Liver (tissue), 9 donors: Measurements from ENCODE around the gene ARHGAP32. TPM values are rescaled to one million over a fixed set of nuclear protein-coding genes. Genes with fewer than 3 reads are reported as not detected.

Experiments used
- DNase-seq: peaks from one replicate; pipeline ENCODE4 v3.0.0-alpha.2; 2017; ENCODE audit warnings: low spot score
- H3K27ac ChIP-seq, 2 donors: one replicate each; pipeline ENCODE4 v1.7.0; 2013; ENCODE audit warnings: inconsistent platforms in 2 of 2, low read length in 2 of 2, control low read depth in 1 of 2, low read depth in 1 of 2, mild to moderate bottlenecking in 1 of 2
- H3K27me3 ChIP-seq, 4 donors: one replicate each; pipeline versions ENCODE4 v1.6.1 to v1.7.0; 2013; ENCODE audit warnings: low read length in 3 of 4, inconsistent platforms in 1 of 4, mild to moderate bottlenecking in 1 of 4, moderate library complexity in 1 of 4; ENCODE audit not compliant: control insufficient read depth in 4 of 4, insufficient read depth in 4 of 4
- H3K36me3 ChIP-seq, 4 donors: one replicate each; pipeline versions ENCODE4 v1.6.1 to v1.7.0; 2013; ENCODE audit warnings: low read length in 3 of 4, mild to moderate bottlenecking in 3 of 4, low read depth in 1 of 4, moderate library complexity in 1 of 4; ENCODE audit not compliant: control insufficient read depth in 4 of 4, insufficient read depth in 3 of 4
- H3K4me1 ChIP-seq, 4 donors: one replicate each; pipeline versions ENCODE4 v1.6.1 to v1.7.0; 2013; ENCODE audit warnings: low read length in 3 of 4, mild to moderate bottlenecking in 3 of 4, moderate library complexity in 1 of 4; ENCODE audit not compliant: control insufficient read depth in 4 of 4, insufficient read depth in 4 of 4
- H3K4me3 ChIP-seq, 3 donors: one replicate each; pipeline versions ENCODE4 v1.6.1 to v1.7.0; 2013; ENCODE audit warnings: low read length in 3 of 3, control low read depth in 1 of 3, low read depth in 1 of 3, mild to moderate bottlenecking in 1 of 3
- H3K9ac ChIP-seq, 2 donors: one replicate each; pipeline ENCODE4 v1.7.0; 2013; ENCODE audit warnings: low read length in 2 of 2, mild to moderate bottlenecking in 2 of 2, moderate library complexity in 2 of 2, control low read depth in 1 of 2, low read depth in 1 of 2
- H3K9me3 ChIP-seq, 4 donors: one replicate each; pipeline versions ENCODE4 v1.6.1 to v1.7.0; 2013; ENCODE audit warnings: low read length in 3 of 4; ENCODE audit not compliant: control insufficient read depth in 4 of 4
- ATF3 ChIP-seq: IDR thresholded peaks from 2 replicates; pipeline ENCODE4 v1.6.1; 2016; ENCODE audit warnings: antibody characterized with exemption
- CTCF ChIP-seq: fragments of 150-350 bp; IDR thresholded peaks from 2 replicates; pipeline ENCODE4 v1.5.1; 2017; ENCODE audit warnings: improper control_type of control experiment, low read depth, low read length; ENCODE audit not compliant: missing input control
- EGR1 ChIP-seq, 2 donors: IDR thresholded peaks; 2 replicates each; pipeline ENCODE4 v1.6.1; 2016 to 2018; ENCODE audit warnings: antibody characterized with exemption in 2 of 2, low read depth in 2 of 2
- FOXA1 ChIP-seq: IDR thresholded peaks from 2 replicates; pipeline ENCODE4 v1.6.1; 2016; ENCODE audit warnings: antibody characterized with exemption
- GABPA ChIP-seq, 2 donors: IDR thresholded peaks in 1 of 2; conservative IDR thresholded peaks in 1 of 2; 2 replicates each; pipeline ENCODE4 v1.6.1; 2016; ENCODE audit warnings: antibody characterized with exemption in 2 of 2, mild to moderate bottlenecking in 1 of 2, moderate library complexity in 1 of 2
- HNF4A ChIP-seq, 2 donors: conservative IDR thresholded peaks; 2 replicates each; pipeline ENCODE4 v1.6.1; 2016; ENCODE audit warnings: antibody characterized with exemption in 2 of 2, mild to moderate bottlenecking in 2 of 2
- HNF4G ChIP-seq: IDR thresholded peaks from 2 replicates; pipeline ENCODE4 v1.6.1; 2016; ENCODE audit warnings: antibody characterized with exemption
- JUND ChIP-seq, 2 donors: IDR thresholded peaks; 2 replicates each; pipeline ENCODE4 v1.6.1; 2016; ENCODE audit warnings: antibody characterized with exemption in 2 of 2
- MAX ChIP-seq: IDR thresholded peaks from 2 replicates; pipeline ENCODE4 v1.6.1; 2016; ENCODE audit warnings: antibody characterized with exemption
- RAD21 ChIP-seq, 2 donors: IDR thresholded peaks; 2 replicates each; pipeline ENCODE4 v1.6.1; 2016; ENCODE audit warnings: antibody characterized with exemption in 2 of 2, mild to moderate bottlenecking in 2 of 2
- REST ChIP-seq: IDR thresholded peaks from 2 replicates; pipeline ENCODE4 v1.6.1; 2016; ENCODE audit warnings: antibody characterized with exemption, mild to moderate bottlenecking
- RXRA ChIP-seq, 2 donors: IDR thresholded peaks; 2 replicates each; pipeline ENCODE4 v1.6.1; 2017 to 2018; ENCODE audit warnings: antibody characterized with exemption in 2 of 2, mild to moderate bottlenecking in 1 of 2
- SP1 ChIP-seq: IDR thresholded peaks from 2 replicates; pipeline ENCODE4 v1.6.1; 2018; ENCODE audit warnings: antibody characterized with exemption, mild to moderate bottlenecking
- TAF1 ChIP-seq: conservative IDR thresholded peaks from 2 replicates; pipeline ENCODE4 v1.6.1; 2016; ENCODE audit warnings: antibody characterized with exemption, mild to moderate bottlenecking
- YY1 ChIP-seq: IDR thresholded peaks from 2 replicates; pipeline ENCODE4 v1.6.1; 2016; ENCODE audit warnings: antibody characterized with exemption, mild to moderate bottlenecking
- ZBTB33 ChIP-seq: IDR thresholded peaks from 2 replicates; pipeline ENCODE4 v1.6.1; 2016; ENCODE audit warnings: antibody characterized with exemption
- WGBS: extraction: QIAGEN DNeasy Blood & Tissue Kit; methylation state at CpG from one replicate; pipeline ENCODE4 v1.1.7; 2013; 5-methylcytosine and 5-hydroxymethylcytosine counted together
- polyA plus RNA-seq, 2 donors: library from polyadenylated mRNA; stranded (reverse) in 1 of 2; unstranded in 1 of 2; fragments of 200-250 nt in 1 of 2; fragments of >200 nt in 1 of 2; fragmentation: Nextera tagmentation in 1 of 2; extraction: Ambion mirVana in 1 of 2; gene quantifications; one replicate each; pipeline versions ENCODE4 v1.2.1 to v1.2.3, GENCODE V29; 2013 to 2015
- total RNA-seq, 2 donors: library from RNA; depleted of rRNA; stranded (reverse); fragments of >200 nt; gene quantifications; one replicate each; pipeline ENCODE4 v1.2.3, GENCODE V29; 2014
- donor health status: healthy.
- donor health status: healthy.
- donor health status: healthy.
- donor health status: healthy.
- donor health status: healthy.

The ARHGAP32 gene
- total and polyA plus RNA-seq, 4 donors: 1.8 to 13.1 (median 2.6) TPM

- Histone ChIP-seq H3K9me3 (no peaks in the 10 kb centered on the region), H3K27ac (no peak overlapping the region), H3K36me3 (no peaks in the 10 kb centered on the region), H3K4me1 (peaks cover 0 to 9% (median under 1%) of the 10 kb centered on the region in 4 donors), H3K9ac (no peak overlapping the region), H3K4me3 (no peak overlapping the region), H3K27me3 (no peaks in the 10 kb centered on the region)
- no peak for DNase-seq
- WGBS: 55% methylated on average over 4 of the region's 4 CpGs
- TF ChIP-seq SP1: no peak
- TF ChIP-seq EGR1 (IDR thresholded peaks at IDR 0.05; ENCODE audit: low read depth in 2 of 2): no peak
- no peak for TF ChIP-seq GABPA (IDR thresholded peaks at IDR 0.05 in 1 of 2, conservative IDR thresholded peaks at IDR 0.05 in 1 of 2)
- TF ChIP-seq MAX: no peak
- TF ChIP-seq ZBTB33: no peak
- no peak for TF ChIP-seq JUND (IDR thresholded peaks at IDR 0.05)
- no peak for TF ChIP-seq RAD21 (IDR thresholded peaks at IDR 0.05)
- no peak for TF ChIP-seq ATF3
- TF ChIP-seq TAF1: no peak
- no peak for TF ChIP-seq CTCF
- no peak for TF ChIP-seq HNF4G
Observed at GRCh38 chr11:129190087-129190486, 2.0 kb downstream of the ARHGAP32 start.

GRCh38 chr11:129189646-129190045, 2.5 kb downstream of the ARHGAP32 start:
- Histone ChIP-seq H3K27ac (no peak overlapping the region), H3K4me1 (peaks cover 0 to 9% (median under 1%) of the 10 kb centered on the region in 4 donors), H3K27me3 (no peaks in the 10 kb centered on the region), H3K36me3 (no peaks in the 10 kb centered on the region), H3K9me3 (no peaks in the 10 kb centered on the region), H3K9ac (no peak overlapping the region), H3K4me3 (no peak overlapping the region)
- WGBS: 78% methylated on average over 1 of the region's 1 CpG
- no peak for DNase-seq
- TF ChIP-seq REST (no peak), JUND (IDR thresholded peaks at IDR 0.05) (no peak), MAX (no peak), RXRA (IDR thresholded peaks at IDR 0.05) (no peak), ATF3 (no peak), GABPA (IDR thresholded peaks at IDR 0.05 in 1 of 2, conservative IDR thresholded peaks at IDR 0.05 in 1 of 2) (no peak), EGR1 (IDR thresholded peaks at IDR 0.05; ENCODE audit: low read depth in 2 of 2) (no peak), FOXA1 (no peak), SP1 (no peak), YY1 (no peak), TAF1 (no peak), HNF4A (conservative IDR thresholded peaks at IDR 0.05) (no peak), CTCF (no peak), HNF4G (no peak), ZBTB33 (no peak)
